Endothelial cell of umbilical vein (primary cell): ENCODE results near the gene KANK4. TPM values are rescaled to one million over a fixed set of nuclear protein-coding genes. Genes with fewer than 3 reads are reported as not detected.

ENCODE experiments used
- BruUV-seq: library from RNA; stranded (reverse); fragments of 400-500 nt; replicated peaks from 2 replicates; lab custom pipeline; 2021; lab: Mats Ljungman, UMichigan
- CTCF ChIA-PET: fragments of 300-600, 350-600 bp; sonication (Branson Sonifier 250); formaldehyde crosslinking; loops from one replicate; lab custom pipeline; 2021; ENCODE audit warnings: antibody characterized with exemption, inconsistent platforms; lab: Charles Lee
- POLR2A ChIA-PET: fragments of 300-600, 350-600 bp; sonication (Branson Sonifier 250); formaldehyde crosslinking; loops from one replicate; lab custom pipeline; 2021; ENCODE audit warnings: antibody characterized with exemption, inconsistent platforms; lab: Charles Lee
- DNase-seq: peaks from one replicate; pipeline ENCODE4 v3.0.0-alpha.2; 2011; ENCODE audit warnings: low read depth, low spot score
- FAIRE-seq: peaks from 2 replicates; lab custom pipeline; 2011; peaks lifted over from hg19 to GRCh38; lab: Jason Lieb, UNC
- H2AFZ ChIP-seq: 2 replicates; pipeline ENCODE4 v1.6.0; 2012; ENCODE audit warnings: low read depth, low read length, control low read depth, inconsistent platforms
- H3K27ac ChIP-seq: 2 replicates; pipeline ENCODE4 v1.5.1; 2011; ENCODE audit warnings: low read depth, mild to moderate bottlenecking, control low read depth, low read length, moderate library complexity; ENCODE audit not compliant: insufficient read depth
- H3K27me3 ChIP-seq, 2 experiments: 2 replicates each; pipeline versions ENCODE4 v1.6.0 to v1.6.1; 2011; ENCODE audit warnings: low read length in 2 of 2, mixed read lengths in 1 of 2; ENCODE audit not compliant: control insufficient read depth in 2 of 2, insufficient read depth in 2 of 2
- H3K36me3 ChIP-seq, 2 experiments: 2 replicates in 1 of 2; 3 replicates in 1 of 2; pipeline ENCODE4 v1.5.1; 2011; ENCODE audit warnings: low read length in 2 of 2, mild to moderate bottlenecking in 1 of 2, moderate library complexity in 1 of 2; ENCODE audit not compliant: control insufficient read depth in 2 of 2, insufficient read depth in 2 of 2; ENCODE audit errors: extremely low read depth in 1 of 2
- H3K4me1 ChIP-seq: 3 replicates; pipeline ENCODE4 v1.5.1; 2011; ENCODE audit warnings: mild to moderate bottlenecking, low read length; ENCODE audit not compliant: control insufficient read depth, insufficient read depth; ENCODE audit errors: extremely low read depth
- H3K4me2 ChIP-seq: 2 replicates; pipeline ENCODE4 v1.6.1; 2011; ENCODE audit warnings: low read length, control low read depth, mixed read lengths; ENCODE audit not compliant: insufficient read depth
- H3K4me3 ChIP-seq, 3 experiments: fragments of 200-600 bp in 1 of 3; sonication (generic), shearing (Covaris generic) in 1 of 3; replicated peaks in 1 of 3; 2 replicates each; pipeline ENCODE4 v1.5.1; 2011 to 2016; ENCODE audit warnings: control low read depth in 3 of 3, low read length in 3 of 3, mild to moderate bottlenecking in 2 of 3, inconsistent platforms in 1 of 3, low read depth in 1 of 3, moderate library complexity in 1 of 3; ENCODE audit not compliant: insufficient read depth in 1 of 3
- H3K79me2 ChIP-seq: 2 replicates; pipeline ENCODE4 v1.6.0; 2012; ENCODE audit warnings: low read length, inconsistent platforms; ENCODE audit not compliant: control insufficient read depth, insufficient read depth
- H3K9ac ChIP-seq: replicated peaks from 2 replicates; pipeline ENCODE3; 2011; ENCODE audit warnings: low read length, control low read depth; ENCODE audit not compliant: insufficient read depth; ENCODE audit errors: extremely low read depth
- H3K9me1 ChIP-seq: replicated peaks from 3 replicates; pipeline ENCODE4 v1.6.0; 2011; ENCODE audit warnings: mild to moderate bottlenecking, low read length; ENCODE audit not compliant: control insufficient read depth, insufficient read depth; ENCODE audit errors: extremely low read depth
- H3K9me3 ChIP-seq: replicated peaks from 2 replicates; pipeline ENCODE4 v1.5.1; 2012; ENCODE audit warnings: low read length, inconsistent platforms; ENCODE audit not compliant: control insufficient read depth, insufficient read depth
- H4K20me1 ChIP-seq: replicated peaks from 2 replicates; pipeline ENCODE3; 2011; ENCODE audit warnings: mild to moderate bottlenecking, low read length; ENCODE audit not compliant: control insufficient read depth, insufficient read depth; ENCODE audit errors: extremely low read depth
- EZH2 ChIP-seq: IDR thresholded peaks from 2 replicates; pipeline ENCODE4 v1.6.1; 2012; ENCODE audit warnings: borderline replicate concordance, low read depth, mild to moderate bottlenecking, moderate library complexity, low read length, inconsistent platforms; ENCODE audit not compliant: severe bottlenecking
- FOS ChIP-seq: IDR thresholded peaks from 2 replicates; pipeline ENCODE4 v1.6.1; 2011; ENCODE audit warnings: mild to moderate bottlenecking, low read length, moderate library complexity, borderline replicate concordance; ENCODE audit not compliant: insufficient read depth
- GATA2 ChIP-seq: IDR thresholded peaks from 2 replicates; pipeline ENCODE4 v1.7.0; 2011; ENCODE audit warnings: low read depth, mild to moderate bottlenecking, moderate library complexity, mixed read lengths, low read length; ENCODE audit not compliant: insufficient read length, insufficient read depth
- JUN ChIP-seq: IDR thresholded peaks from 2 replicates; pipeline ENCODE4 v1.6.1; 2011; ENCODE audit warnings: borderline replicate concordance, low read depth; ENCODE audit not compliant: insufficient read length, insufficient read depth
- MAX ChIP-seq: IDR thresholded peaks from 2 replicates; pipeline ENCODE4 v1.6.1; 2011; ENCODE audit not compliant: insufficient read depth, insufficient read length
- MYC ChIP-seq: IDR thresholded peaks from one replicate; pipeline ENCODE4 v1.6.1; 2011; ENCODE audit warnings: mild to moderate bottlenecking, low read depth, low read length
- POLR2A ChIP-seq: IDR thresholded peaks from 2 replicates; pipeline ENCODE4 v1.6.1; 2012; ENCODE audit warnings: low read depth, mild to moderate bottlenecking, control low read depth, low read length
- POLR2AphosphoS5 ChIP-seq: IDR thresholded peaks from 2 replicates; pipeline ENCODE4 v1.6.1; 2012; ENCODE audit warnings: low read depth, mild to moderate bottlenecking, control low read depth, low read length, moderate library complexity; ENCODE audit not compliant: insufficient read depth
- dilution Hi-C: fragments of 300-500 bp; cut with MboI; formaldehyde crosslinking; loops from one replicate; pipeline ENCODE4 v1.15.0; 2019; ENCODE audit warnings: low sequenced_read_pairs; ENCODE audit not compliant: extremely low pct_ligation_motif_present
- intact Hi-C: fragments of 100-400 bp; cut with micrococcal nuclease; formaldehyde crosslinking; loops from one replicate; pipeline ENCODE4 v1.10.0; 2022
- polyA plus RNA-seq, 4 experiments: library from polyadenylated mRNA; depleted of rRNA in 3 of 4; stranded (reverse) in 3 of 4; unstranded in 1 of 4; fragments of >200 nt; gene quantifications; 2 replicates each; pipeline versions ENCODE4 v1.2.1 to v1.2.3, GENCODE V29; 2011 to 2012; ENCODE audit warnings: missing spikeins in 1 of 4
- total RNA-seq: library from RNA; stranded (reverse); gene quantifications from 2 replicates; pipeline ENCODE4 v1.2.3, GENCODE V29; 2021
- TF ChIP-seq, protein P1 (sequence below), 2 donors: IDR thresholded peaks; 1 replicate in 1 of 2; 2 replicates in 1 of 2; pipeline ENCODE4 v1.5.1; 2011; ENCODE audit warnings: low read length in 2 of 2, mild to moderate bottlenecking in 2 of 2, moderate library complexity in 2 of 2, control low read depth in 1 of 2, inconsistent platforms in 1 of 2, low read depth in 1 of 2; ENCODE audit not compliant: insufficient read depth in 1 of 2; ENCODE audit errors: extremely low read depth in 1 of 2

KANK4 gene
- total and polyA plus RNA-seq, 2 donors (not counting 3 experiments of a cell fraction or from before 2014, with no cell fraction given), result not detected

GRCh38 chr1:62362061-62362917, 43.1 kb upstream of the KANK4 start:
- H3K27me3 ChIP-seq, result no peaks in the 10 kb centered on the region
- H3K79me2 ChIP-seq, result no peaks in the 10 kb centered on the region
- H3K4me3 ChIP-seq, result no peak overlapping the region
- FAIRE-seq (no peak), DNase-seq (no peak)
- H3K27ac ChIP-seq, result no peak overlapping the region
- no peaks in the 10 kb centered on the region for H4K20me1 ChIP-seq
- dilution Hi-C loops (no loop called here), intact Hi-C loops (no loop called here)
- POLR2A ChIA-PET, result interaction anchor here (0.6 kb wide), 1 partner anchor 13 kb away, joined by 3 read pairs; no protein-coding TSS in a partner anchor
- TF ChIP-seq EZH2 (no peak), GATA2 (no peak), JUN (no peak)
- no peaks in the 10 kb centered on the region for H3K4me1 ChIP-seq
- H3K4me2 ChIP-seq, result no peak overlapping the region
- no peak overlapping the region for H2AFZ ChIP-seq
- no peaks in the 10 kb centered on the region for H3K9me3 ChIP-seq
- CTCF ChIA-PET, result interaction anchor here (1.5 kb wide), 1 partner anchor 15 kb away, joined by 3 read pairs; no protein-coding TSS in a partner anchor
- H3K36me3 ChIP-seq, result no peaks in the 10 kb centered on the region
- no peak overlapping the region for H3K9ac ChIP-seq
- no peaks in the 10 kb centered on the region for H3K9me1 ChIP-seq
- BruUV-seq, result no TSS peak

DNA sequence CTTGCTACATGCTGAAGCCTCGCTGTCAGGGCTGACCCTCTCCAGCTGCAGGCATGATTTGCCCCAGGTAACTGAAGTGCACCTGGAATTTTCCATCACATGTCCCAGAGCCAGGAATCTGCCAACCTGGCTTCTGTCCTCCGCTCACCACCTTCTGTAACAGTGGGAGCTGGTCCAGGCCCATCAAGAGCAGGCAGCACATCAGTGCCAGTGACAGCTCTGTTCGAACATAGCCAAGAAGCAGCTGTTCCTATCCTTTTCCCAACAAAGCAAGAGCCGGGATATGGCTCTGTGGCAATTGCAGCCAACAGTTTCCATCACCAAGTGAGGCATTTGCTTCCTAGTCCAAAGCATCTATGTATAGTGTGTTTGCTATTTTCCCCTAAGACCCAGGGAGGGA, 42.2 kb upstream of the KANK4 start:
- no peak overlapping the region for H3K27ac ChIP-seq
- ChIA-PET CTCF (no interaction called here), POLR2A (no interaction called here)
- no peak overlapping the region for H3K4me2 ChIP-seq
- no peak overlapping the region for H2AFZ ChIP-seq
- H3K79me2 ChIP-seq, result no peaks in the 10 kb centered on the region
- no peaks in the 10 kb centered on the region for H3K36me3 ChIP-seq
- no TSS peak for BruUV-seq
- DNase-seq (no peak), FAIRE-seq (no peak)
- intact Hi-C loops (no loop called here), dilution Hi-C loops (no loop called here)
- H3K9me1 ChIP-seq, result no peaks in the 10 kb centered on the region
- TF ChIP-seq, protein P1, sequence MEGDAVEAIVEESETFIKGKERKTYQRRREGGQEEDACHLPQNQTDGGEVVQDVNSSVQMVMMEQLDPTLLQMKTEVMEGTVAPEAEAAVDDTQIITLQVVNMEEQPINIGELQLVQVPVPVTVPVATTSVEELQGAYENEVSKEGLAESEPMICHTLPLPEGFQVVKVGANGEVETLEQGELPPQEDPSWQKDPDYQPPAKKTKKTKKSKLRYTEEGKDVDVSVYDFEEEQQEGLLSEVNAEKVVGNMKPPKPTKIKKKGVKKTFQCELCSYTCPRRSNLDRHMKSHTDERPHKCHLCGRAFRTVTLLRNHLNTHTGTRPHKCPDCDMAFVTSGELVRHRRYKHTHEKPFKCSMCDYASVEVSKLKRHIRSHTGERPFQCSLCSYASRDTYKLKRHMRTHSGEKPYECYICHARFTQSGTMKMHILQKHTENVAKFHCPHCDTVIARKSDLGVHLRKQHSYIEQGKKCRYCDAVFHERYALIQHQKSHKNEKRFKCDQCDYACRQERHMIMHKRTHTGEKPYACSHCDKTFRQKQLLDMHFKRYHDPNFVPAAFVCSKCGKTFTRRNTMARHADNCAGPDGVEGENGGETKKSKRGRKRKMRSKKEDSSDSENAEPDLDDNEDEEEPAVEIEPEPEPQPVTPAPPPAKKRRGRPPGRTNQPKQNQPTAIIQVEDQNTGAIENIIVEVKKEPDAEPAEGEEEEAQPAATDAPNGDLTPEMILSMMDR (IDR thresholded peaks at IDR 0.05; ENCODE audit: extremely low read depth in 1 of 2, insufficient read depth in 1 of 2, low read depth in 1 of 2, low read length in 2 of 2), result no peak
- no peak for TF ChIP-seq FOS
- no peak for TF ChIP-seq MYC
- TF ChIP-seq POLR2A, result no peak
- TF ChIP-seq POLR2AphosphoS5, result no peak
- no peak for TF ChIP-seq MAX
- no peak for TF ChIP-seq GATA2
- H4K20me1 ChIP-seq, result no peaks in the 10 kb centered on the region
- H3K4me1 ChIP-seq, result no peaks in the 10 kb centered on the region
- no peak overlapping the region for H3K9ac ChIP-seq
- H3K4me3 ChIP-seq, result no peak overlapping the region
- no peaks in the 10 kb centered on the region for H3K9me3 ChIP-seq
- H3K27me3 ChIP-seq, result no peaks in the 10 kb centered on the region
